Activated naive CD8-positive, alpha-beta T cell treated with anti-CD3 and anti-CD28 coated beads, Interleukin-2, amount 50 U/mL, for 24 hours (primary cell): ENCODE data around the gene HCLS1.
"Not testable (repeated sequence)": the region's sequence is repeated elsewhere in the genome, so short reads cannot be mapped to it uniquely, and the experiment has no call there.

ENCODE experiments used
- ATAC-seq: fragments of 150-1000 bp; cut with Tn5 transposase; one replicate; pipeline ENCODE4 v1.10.0; 2021
- DNase-seq: peaks from one replicate; pipeline ENCODE4 v3.0.0; 2021
- H3K27ac Mint-ChIP-seq: one replicate; pipeline ENCODE4 v1.8.0; 2021; ENCODE audit warnings: mild to moderate bottlenecking, mixed read lengths
- H3K27me3 Mint-ChIP-seq: one replicate; pipeline ENCODE4 v1.8.0; 2021; ENCODE audit warnings: mixed read lengths
- H3K36me3 Mint-ChIP-seq: one replicate; pipeline ENCODE4 v1.8.0; 2021; ENCODE audit warnings: low read depth, mixed read lengths
- H3K4me1 Mint-ChIP-seq: one replicate; pipeline ENCODE4 v1.8.0; 2021; ENCODE audit warnings: mixed read lengths
- H3K4me3 Mint-ChIP-seq: one replicate; pipeline ENCODE4 v1.8.0; 2021; ENCODE audit warnings: mild to moderate bottlenecking, moderate library complexity, mixed read lengths
- H3K9me3 Mint-ChIP-seq: one replicate; pipeline ENCODE4 v1.8.0; 2021; ENCODE audit warnings: mixed read lengths

The HCLS1 gene

DNA sequence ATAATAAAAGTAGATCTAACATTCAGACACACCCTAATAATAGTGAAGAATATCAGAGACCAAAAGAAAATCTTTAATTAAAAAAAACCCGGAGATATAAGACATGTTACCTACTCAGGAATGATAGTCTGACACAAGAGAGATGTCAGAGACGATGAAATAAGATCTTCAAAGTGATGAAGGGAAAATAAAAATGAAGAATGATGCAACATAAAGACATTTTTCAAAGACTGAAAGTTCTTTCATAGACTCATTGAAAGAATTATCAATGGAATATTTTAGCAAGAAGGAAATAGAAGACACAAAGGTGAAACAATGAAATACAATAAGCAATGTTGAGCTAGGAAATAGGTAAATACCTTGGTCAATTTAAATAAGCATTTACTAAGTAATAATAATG, 19.6 kb downstream of the HCLS1 start:
- peaks cover 26% of the 10 kb centered on the region for H3K4me1 Mint-ChIP-seq
- no peaks in the 10 kb centered on the region for H3K27me3 Mint-ChIP-seq
- H3K4me3 Mint-ChIP-seq, result no peak overlapping the region
- no peaks in the 10 kb centered on the region for H3K9me3 Mint-ChIP-seq
- DNase-seq (no peak), ATAC-seq (no peak)
- peaks cover 80% of the 10 kb centered on the region for H3K36me3 Mint-ChIP-seq
- peak overlapping the region; percentile 84 for H3K27ac Mint-ChIP-seq

DNA sequence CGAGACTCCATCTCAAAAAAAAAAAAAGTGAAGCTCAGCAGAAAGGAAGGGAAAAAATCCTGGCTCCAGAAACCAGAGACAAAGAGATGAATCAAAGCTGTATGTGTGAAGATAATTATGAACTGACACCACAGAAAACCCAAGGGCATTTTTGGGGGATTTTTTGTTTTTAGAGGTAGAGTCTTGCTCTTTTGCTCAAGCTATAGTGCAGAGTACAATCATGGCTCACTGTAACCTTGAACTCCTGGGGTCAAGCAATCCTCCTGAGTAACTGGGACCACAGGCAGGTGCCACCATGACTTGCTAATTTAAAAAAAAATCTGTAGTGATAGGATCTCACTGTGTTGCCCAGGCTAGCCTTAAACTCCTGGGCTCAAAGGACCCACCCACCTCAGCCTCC, 22.8 kb downstream of the HCLS1 start:
- ATAC-seq (no peak), DNase-seq (no peak)
- Mint-ChIP-seq H3K4me3 (no peak overlapping the region), H3K9me3 (no peaks in the 10 kb centered on the region), H3K27ac (peak overlapping the region; percentile 22), H3K27me3 (no peaks in the 10 kb centered on the region), H3K4me1 (peaks cover 26% of the 10 kb centered on the region), H3K36me3 (peaks cover 76% of the 10 kb centered on the region)

DNA sequence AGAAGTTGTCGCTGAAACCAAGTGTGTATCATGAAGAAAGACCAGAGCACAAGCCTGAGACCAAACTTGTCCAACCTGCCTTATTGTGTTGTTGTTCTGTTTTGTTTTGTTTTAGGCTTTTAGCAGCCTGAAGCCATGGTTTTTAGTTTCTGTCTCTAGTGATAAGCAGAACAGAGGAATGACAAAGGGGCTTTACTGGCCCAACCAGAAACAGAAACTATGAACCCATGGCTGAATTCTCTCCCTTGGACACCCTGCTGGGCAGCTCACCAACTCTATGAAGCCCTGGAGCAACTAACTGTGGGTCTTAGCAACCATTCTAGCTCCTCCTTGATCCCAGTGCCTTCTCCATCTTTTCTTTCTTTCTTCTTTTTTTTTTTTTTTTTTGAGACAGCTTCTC, 30.3 kb downstream of the HCLS1 start:
- ATAC-seq, result no peak
- Mint-ChIP-seq H3K9me3 (no peaks in the 10 kb centered on the region), H3K36me3 (peaks cover 56% of the 10 kb centered on the region), H3K4me3 (no peak overlapping the region), H3K4me1 (no peaks in the 10 kb centered on the region), H3K27ac (peak overlapping the region; percentile 34), H3K27me3 (no peaks in the 10 kb centered on the region)
- DNase-seq, result no peak

DNA sequence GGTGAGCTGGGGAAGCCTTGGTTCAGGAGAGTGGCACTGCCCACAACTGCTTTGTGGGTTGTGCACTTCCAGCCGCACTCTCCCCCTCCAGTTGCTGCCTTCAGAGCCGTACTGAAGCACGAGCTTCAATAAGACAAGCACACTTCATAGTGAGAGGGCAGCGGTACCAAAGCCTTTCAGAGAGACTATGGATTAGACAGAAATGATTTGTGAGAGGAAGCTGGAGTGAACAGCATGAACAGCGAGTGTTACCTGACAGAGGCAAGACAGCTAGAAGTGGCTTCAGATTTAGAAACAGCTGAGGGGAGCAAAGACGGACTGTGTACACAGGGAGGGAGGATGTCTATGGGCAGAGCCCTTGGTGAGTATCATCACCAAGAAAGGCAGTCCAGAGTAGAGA, 31.1 kb downstream of the HCLS1 start:
- ATAC-seq (no peak), DNase-seq (no peak)
- H3K9me3 Mint-ChIP-seq, result no peaks in the 10 kb centered on the region
- H3K36me3 Mint-ChIP-seq, result peaks cover 50% of the 10 kb centered on the region
- H3K4me1 Mint-ChIP-seq, result no peaks in the 10 kb centered on the region
- no peak overlapping the region for H3K4me3 Mint-ChIP-seq
- H3K27ac Mint-ChIP-seq, result no peak overlapping the region
- H3K27me3 Mint-ChIP-seq, result no peaks in the 10 kb centered on the region

DNA sequence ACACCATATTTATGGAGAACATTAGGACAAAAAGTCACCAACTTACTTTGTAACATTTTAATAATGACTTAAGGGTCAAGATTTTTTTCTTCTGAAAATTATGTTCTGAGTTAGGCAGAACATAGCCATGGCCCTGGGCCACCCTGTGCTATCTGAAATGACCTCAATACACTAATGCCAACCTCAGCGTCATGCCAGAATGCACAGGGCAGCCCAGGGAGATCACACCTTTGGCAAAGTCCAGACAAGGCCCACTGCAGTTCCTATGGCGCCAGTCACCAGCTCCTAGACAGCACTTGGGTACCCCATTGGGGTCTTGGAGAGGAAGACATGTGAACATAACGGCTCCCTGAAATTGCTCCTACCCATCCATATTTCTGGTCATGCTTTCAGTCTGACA, 33.1 kb downstream of the HCLS1 start:
- ATAC-seq, result no peak

DNA sequence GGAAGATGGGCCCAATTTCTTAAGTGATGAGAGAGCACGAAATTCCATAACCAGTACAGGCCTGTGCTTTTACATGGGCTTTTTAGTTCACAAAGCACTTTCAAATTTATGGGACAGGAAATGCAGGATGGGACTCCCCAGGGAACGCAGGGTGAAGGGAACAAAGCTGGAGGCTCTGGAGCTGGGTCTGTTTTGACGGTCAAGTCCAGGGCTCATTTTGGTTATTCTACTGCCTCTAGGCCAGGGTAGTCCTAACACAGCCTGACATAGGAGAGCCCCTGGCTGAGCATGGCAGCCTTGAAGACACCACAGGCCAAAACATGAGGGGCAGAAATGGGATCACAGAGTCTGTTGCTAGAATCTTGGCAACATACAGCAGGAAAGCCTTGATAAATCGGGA, 33.5 kb downstream of the HCLS1 start:
- H3K9me3 Mint-ChIP-seq, result no peaks in the 10 kb centered on the region
- H3K27me3 Mint-ChIP-seq, result no peaks in the 10 kb centered on the region
- no peak overlapping the region for H3K27ac Mint-ChIP-seq
- no peak for DNase-seq
- no peak overlapping the region for H3K4me3 Mint-ChIP-seq
- ATAC-seq, result no peak
- no peaks in the 10 kb centered on the region for H3K4me1 Mint-ChIP-seq
- peaks cover 35% of the 10 kb centered on the region for H3K36me3 Mint-ChIP-seq

More for the DNA sequence above, 33.1 kb downstream of the HCLS1 start:
- Mint-ChIP-seq H3K4me1 (no peaks in the 10 kb centered on the region), H3K4me3 (no peak overlapping the region), H3K27me3 (no peaks in the 10 kb centered on the region), H3K9me3 (no peaks in the 10 kb centered on the region), H3K36me3 (peaks cover 38% of the 10 kb centered on the region), H3K27ac (no peak overlapping the region)
- no peak for DNase-seq

DNA sequence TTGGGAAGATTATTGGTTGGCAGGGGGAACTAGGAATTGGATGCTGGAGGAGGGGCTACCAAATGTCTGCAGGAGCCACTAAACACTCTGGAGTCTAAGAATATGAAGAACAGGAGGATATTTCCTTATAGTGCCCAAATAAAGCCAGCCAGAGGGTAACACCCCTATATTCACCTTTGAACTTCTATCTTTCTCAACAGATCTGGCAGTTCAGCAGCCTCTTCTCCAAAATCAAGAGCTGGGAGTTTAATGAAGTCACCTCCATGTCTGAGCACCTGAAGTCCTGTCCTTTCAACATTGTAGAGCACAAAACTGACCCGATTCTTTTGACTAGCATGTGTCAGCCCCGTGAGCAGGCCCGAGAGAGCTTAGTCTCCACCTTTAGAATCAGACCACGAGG, 34.2 kb downstream of the HCLS1 start:
- Mint-ChIP-seq H3K4me1 (no peaks in the 10 kb centered on the region), H3K27me3 (no peaks in the 10 kb centered on the region), H3K9me3 (no peaks in the 10 kb centered on the region), H3K4me3 (no peak overlapping the region), H3K36me3 (peaks cover 28% of the 10 kb centered on the region), H3K27ac (no peak overlapping the region)
- DNase-seq (no peak), ATAC-seq (no peak)

DNA sequence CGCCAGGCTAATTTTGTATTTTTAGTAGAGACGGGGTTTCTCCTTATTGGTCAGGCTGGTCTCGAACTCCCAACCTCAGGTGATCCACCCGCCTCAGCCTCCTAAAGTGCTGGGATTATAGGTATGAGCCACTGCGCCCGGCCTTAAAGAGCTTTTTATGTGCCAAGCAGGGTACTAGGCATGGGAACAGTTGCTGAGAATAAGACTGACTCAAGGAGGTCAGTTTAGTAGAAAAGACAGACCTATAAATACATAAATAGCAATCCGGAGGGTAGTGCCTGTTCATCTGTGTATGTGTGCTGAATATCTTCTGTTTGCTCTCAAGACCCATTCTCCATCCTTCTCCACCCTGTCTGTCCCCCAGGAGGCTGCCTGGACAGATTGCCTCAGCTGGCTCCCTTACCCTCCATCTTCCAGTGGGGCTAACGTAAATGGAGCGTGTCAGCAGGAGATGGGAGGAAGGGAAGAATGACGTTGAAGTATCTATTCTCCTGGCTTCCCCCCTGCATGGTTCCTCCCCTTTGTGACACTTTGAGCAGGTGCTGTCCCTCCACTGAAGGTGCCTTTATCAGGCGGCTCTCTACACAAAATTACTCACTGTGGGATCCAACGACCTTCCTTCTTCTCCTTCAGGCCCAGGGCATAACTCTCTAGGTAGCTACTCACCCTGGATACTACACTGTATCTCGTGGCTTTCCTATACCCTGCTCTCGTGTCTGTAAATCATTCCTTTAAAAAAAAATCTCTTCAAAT, 36.4 kb downstream of the HCLS1 start:
- no peak overlapping the region for H3K4me3 Mint-ChIP-seq

DNA sequence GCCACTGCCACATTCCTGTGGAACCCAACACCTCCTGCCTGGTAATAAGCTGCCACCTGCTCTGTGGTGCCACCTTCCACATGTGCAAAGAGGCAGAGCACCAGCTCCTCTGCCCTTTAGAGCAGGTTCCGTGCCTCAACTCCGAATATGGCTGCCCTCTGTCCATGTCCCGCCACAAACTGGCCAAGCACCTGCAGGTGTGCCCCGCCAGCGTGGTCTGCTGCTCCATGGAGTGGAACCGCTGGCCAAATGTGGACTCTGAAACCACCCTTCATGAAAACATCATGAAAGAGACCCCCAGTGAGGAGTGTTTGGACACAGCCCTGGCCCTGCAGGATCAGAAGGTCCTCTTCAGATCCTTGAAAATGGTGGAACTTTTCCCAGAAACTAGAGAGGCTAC, 39.2 kb downstream of the HCLS1 start:
- no peak overlapping the region for H3K4me3 Mint-ChIP-seq
- H3K27ac Mint-ChIP-seq, result no peak overlapping the region
- no peaks in the 10 kb centered on the region for H3K27me3 Mint-ChIP-seq
- no peaks in the 10 kb centered on the region for H3K9me3 Mint-ChIP-seq
- ATAC-seq (no peak), DNase-seq (no peak)
- no peaks in the 10 kb centered on the region for H3K36me3 Mint-ChIP-seq
- no peaks in the 10 kb centered on the region for H3K4me1 Mint-ChIP-seq

More for the DNA sequence above, 36.4 kb downstream of the HCLS1 start:
- ATAC-seq (no peak), DNase-seq (no peak)
- no peak overlapping the region for H3K27ac Mint-ChIP-seq
- H3K9me3 Mint-ChIP-seq, result no peaks in the 10 kb centered on the region
- no peaks in the 10 kb centered on the region for H3K27me3 Mint-ChIP-seq
- H3K36me3 Mint-ChIP-seq, result peaks cover 10% of the 10 kb centered on the region
- no peaks in the 10 kb centered on the region for H3K4me1 Mint-ChIP-seq

DNA sequence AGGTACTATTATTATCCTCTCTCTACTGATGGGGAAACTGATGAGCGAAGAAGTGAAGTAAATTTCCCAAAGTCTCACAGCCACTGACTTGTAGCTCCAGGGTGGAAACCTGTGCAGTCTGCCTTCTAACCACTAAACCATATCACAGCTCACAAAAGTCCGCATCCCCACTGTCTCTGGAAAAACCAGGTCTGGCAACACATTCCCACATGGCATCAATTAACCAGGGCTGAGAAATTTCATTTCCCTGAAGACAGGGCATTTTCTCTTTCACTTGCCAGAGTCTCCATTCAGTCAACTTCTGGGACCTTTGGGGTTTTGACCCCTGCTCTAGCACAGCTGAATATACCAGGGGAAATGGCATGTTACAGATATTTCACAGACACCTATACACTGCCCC, 41.0 kb downstream of the HCLS1 start:
- DNase-seq, result no peak
- no peaks in the 10 kb centered on the region for H3K9me3 Mint-ChIP-seq
- no peak overlapping the region for H3K27ac Mint-ChIP-seq
- H3K27me3 Mint-ChIP-seq, result no peaks in the 10 kb centered on the region
- no peak overlapping the region for H3K4me3 Mint-ChIP-seq
- no peak for ATAC-seq
- H3K36me3 Mint-ChIP-seq, result no peaks in the 10 kb centered on the region
- H3K4me1 Mint-ChIP-seq, result no peaks in the 10 kb centered on the region

DNA sequence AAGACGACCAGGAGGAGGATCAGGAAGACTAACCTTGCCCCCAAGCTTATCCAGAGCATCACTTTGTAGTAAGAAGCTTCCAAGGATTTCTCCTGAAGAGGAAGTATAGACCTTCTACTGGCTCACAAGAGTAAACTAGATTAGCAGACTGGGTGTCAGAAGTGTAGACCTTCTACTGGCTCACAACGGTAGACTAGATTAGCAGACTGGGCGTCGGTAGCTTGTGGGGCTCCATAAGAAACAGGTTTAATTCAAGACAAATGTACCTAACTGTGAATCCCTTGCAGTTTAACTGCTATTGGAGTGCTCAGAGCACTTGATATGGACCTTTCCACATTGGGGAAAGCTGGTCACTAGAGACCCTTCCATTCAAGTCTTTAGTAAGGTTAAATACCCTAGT, 54.6 kb downstream of the HCLS1 start:
- no peak for ATAC-seq
- no peaks in the 10 kb centered on the region for H3K9me3 Mint-ChIP-seq
- H3K4me1 Mint-ChIP-seq, result no peaks in the 10 kb centered on the region
- H3K36me3 Mint-ChIP-seq, result no peaks in the 10 kb centered on the region
- no peak overlapping the region for H3K27ac Mint-ChIP-seq
- no peak for DNase-seq
- H3K4me3 Mint-ChIP-seq, result no peak overlapping the region
- no peaks in the 10 kb centered on the region for H3K27me3 Mint-ChIP-seq

DNA sequence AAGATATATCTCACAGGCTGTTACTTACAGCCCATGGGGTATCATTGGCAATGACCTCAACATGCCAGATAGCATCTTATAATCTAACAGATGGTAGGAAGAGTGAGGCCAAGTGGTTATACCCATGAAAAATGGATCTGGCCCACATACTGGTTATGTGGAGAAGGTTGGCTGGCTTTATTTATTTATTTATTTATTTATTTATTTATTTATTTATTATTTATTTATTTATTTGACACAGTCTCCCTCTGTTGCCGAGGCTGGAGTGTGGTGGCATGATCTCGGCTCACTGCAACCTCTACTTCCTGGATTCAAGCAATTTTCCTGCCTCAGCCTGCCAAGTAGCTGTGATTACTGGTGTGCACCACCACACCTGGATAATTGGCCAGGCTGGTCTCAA, 55.9 kb downstream of the HCLS1 start:
- ATAC-seq, result no peak
- Mint-ChIP-seq H3K27me3 (no peaks in the 10 kb centered on the region), H3K9me3 (no peaks in the 10 kb centered on the region), H3K4me1 (no peaks in the 10 kb centered on the region), H3K4me3 (no peak overlapping the region), H3K36me3 (no peaks in the 10 kb centered on the region), H3K27ac (no peak overlapping the region)
- no peak for DNase-seq

DNA sequence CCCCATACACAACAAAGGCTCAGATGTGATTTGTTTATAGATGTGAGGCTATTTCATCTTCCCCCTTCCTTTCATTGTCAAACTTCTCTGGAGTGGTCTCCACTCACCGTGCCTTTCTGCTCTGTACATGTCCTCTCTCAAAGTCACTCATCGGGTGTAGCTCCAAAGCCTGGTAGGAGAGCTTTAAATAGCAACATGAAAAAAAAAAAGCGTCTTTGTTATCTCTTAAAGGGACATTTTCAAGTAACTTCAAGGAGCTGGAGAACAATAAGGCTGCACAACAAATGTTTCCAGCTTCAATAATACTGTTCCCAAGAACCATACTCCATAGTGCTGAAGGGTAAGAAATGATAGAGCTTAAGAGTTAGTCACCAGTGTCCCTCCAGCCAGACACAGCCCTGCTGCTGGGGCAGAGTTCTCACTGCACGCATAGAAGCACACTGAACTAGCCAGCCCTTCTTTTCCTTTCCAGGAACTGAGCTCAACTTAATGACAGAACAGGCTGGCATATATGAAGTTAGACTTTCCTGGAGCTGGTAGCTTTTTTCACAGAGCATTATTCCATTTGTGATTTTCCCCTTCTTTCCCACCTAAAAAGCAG, 59.4 kb downstream of the HCLS1 start:
- Mint-ChIP-seq H3K36me3 (no peaks in the 10 kb centered on the region), H3K27ac (no peak overlapping the region), H3K4me3 (no peak overlapping the region), H3K4me1 (no peaks in the 10 kb centered on the region), H3K27me3 (no peaks in the 10 kb centered on the region), H3K9me3 (no peaks in the 10 kb centered on the region)
- DNase-seq (no peak), ATAC-seq (no peak)

DNA sequence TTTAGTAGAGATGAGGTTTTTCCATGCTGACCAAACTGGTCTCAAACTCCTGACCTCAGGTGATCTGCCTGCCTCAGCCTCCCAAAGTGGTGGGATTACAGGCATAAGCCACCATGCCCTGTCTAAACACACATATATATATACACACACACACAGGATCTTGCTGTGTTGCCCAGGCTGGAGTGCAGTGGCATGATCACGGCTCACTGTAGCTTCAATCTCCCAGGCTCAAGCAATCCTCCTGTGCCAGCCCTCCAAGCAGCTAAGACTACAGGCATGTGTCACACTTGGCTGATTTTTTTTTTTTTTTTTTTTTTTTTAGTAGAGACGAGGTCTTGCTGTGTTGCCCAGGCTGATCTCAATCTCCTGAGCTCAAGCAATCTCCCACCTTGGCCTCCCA, 60.8 kb downstream of the HCLS1 start:
- not testable (repeated sequence) for H3K27me3 Mint-ChIP-seq, H3K9me3 Mint-ChIP-seq, H3K4me3 Mint-ChIP-seq, H3K36me3 Mint-ChIP-seq, H3K4me1 Mint-ChIP-seq, ATAC-seq, H3K27ac Mint-ChIP-seq, DNase-seq

DNA sequence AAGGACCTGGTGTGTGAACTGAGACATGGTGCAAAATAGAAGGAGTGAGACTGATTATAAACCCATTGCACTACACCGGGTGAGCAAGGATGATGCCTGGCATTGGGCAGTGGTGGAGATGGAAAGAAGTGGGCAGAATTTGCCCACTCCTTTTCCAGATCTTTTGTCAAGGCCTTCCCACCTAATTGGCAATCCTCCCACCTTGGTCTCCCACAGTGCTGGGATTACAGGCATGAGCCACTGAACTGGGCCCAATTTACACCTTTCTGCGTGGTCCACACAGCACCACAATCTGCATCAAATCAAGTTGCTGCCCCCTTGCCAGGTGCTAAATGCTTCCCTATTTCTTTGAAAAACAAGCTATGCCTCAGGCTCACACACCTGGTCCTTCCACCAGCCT, 62.1 kb downstream of the HCLS1 start:
- DNase-seq (no peak), ATAC-seq (no peak)
- H3K36me3 Mint-ChIP-seq, result no peaks in the 10 kb centered on the region
- H3K9me3 Mint-ChIP-seq, result no peaks in the 10 kb centered on the region
- H3K27me3 Mint-ChIP-seq, result no peaks in the 10 kb centered on the region
- H3K27ac Mint-ChIP-seq, result no peak overlapping the region
- H3K4me3 Mint-ChIP-seq, result no peak overlapping the region
- H3K4me1 Mint-ChIP-seq, result no peaks in the 10 kb centered on the region
